Endodermal cell (in vitro differentiated cells): ENCODE data around the gene CDH9. TPM values are rescaled to one million over a fixed set of nuclear protein-coding genes. Genes with fewer than 3 reads are reported as not detected.

ENCODE experiments used
- DNase-seq: peaks from one replicate; pipeline ENCODE4 v3.0.0-alpha.2; 2017
- H3K27ac ChIP-seq: 2 replicates; pipeline ENCODE4 v1.5.1; 2013; ENCODE audit warnings: mild to moderate bottlenecking, low read depth, low read length, moderate library complexity
- H3K27me3 ChIP-seq: 2 replicates; pipeline ENCODE4 v1.6.1; 2013; ENCODE audit warnings: mild to moderate bottlenecking, low read length, moderate library complexity; ENCODE audit not compliant: insufficient read depth, control insufficient read depth, poor library complexity, severe bottlenecking
- H3K36me3 ChIP-seq: 2 replicates; pipeline ENCODE4 v1.7.0; 2013; ENCODE audit warnings: mild to moderate bottlenecking, low read length, moderate library complexity; ENCODE audit not compliant: control insufficient read depth, insufficient read depth
- H3K4me1 ChIP-seq: one replicate; pipeline ENCODE4 v1.7.0; 2013; ENCODE audit warnings: low read length; ENCODE audit not compliant: control insufficient read depth, insufficient read depth
- H3K4me3 ChIP-seq: 2 replicates; pipeline ENCODE4 v1.5.1; 2013; ENCODE audit warnings: mild to moderate bottlenecking, low read length, moderate library complexity
- H3K9ac ChIP-seq: 2 replicates; pipeline ENCODE4 v1.6.1; 2013; ENCODE audit warnings: mild to moderate bottlenecking, low read length, moderate library complexity; ENCODE audit not compliant: poor library complexity, severe bottlenecking; ENCODE audit errors: extremely low read depth
- H3K9me3 ChIP-seq: 2 replicates; pipeline ENCODE4 v1.6.1; 2013; ENCODE audit warnings: mild to moderate bottlenecking, low read length, moderate library complexity; ENCODE audit not compliant: control insufficient read depth
- H3K27ac Mint-ChIP-seq: 2 replicates; pipeline ENCODE4 v1.8.0; 2020; ENCODE audit warnings: mixed read lengths
- H3K27me3 Mint-ChIP-seq: 2 replicates; pipeline ENCODE4 v1.8.0; 2021; ENCODE audit warnings: mild to moderate bottlenecking, mixed read lengths; ENCODE audit not compliant: insufficient read depth
- H3K36me3 Mint-ChIP-seq: 2 replicates; pipeline ENCODE4 v1.8.0; 2020; ENCODE audit warnings: low read depth, mixed read lengths
- H3K4me1 Mint-ChIP-seq: 2 replicates; pipeline ENCODE4 v1.8.0; 2020; ENCODE audit warnings: mixed read lengths
- H3K4me3 Mint-ChIP-seq: 2 replicates; pipeline ENCODE4 v1.8.0; 2020; ENCODE audit warnings: mild to moderate bottlenecking, moderate library complexity, mixed read lengths
- H3K9me3 Mint-ChIP-seq: 2 replicates; pipeline ENCODE4 v1.8.0; 2020; ENCODE audit warnings: mild to moderate bottlenecking, mixed read lengths
- CTCF ChIP-seq: fragments of 200-600 bp; sonication (generic); conservative IDR thresholded peaks from 2 replicates; pipeline ENCODE4 v1.5.0; 2021; ENCODE audit warnings: antibody characterized with exemption, mild to moderate bottlenecking
- WGBS, 2 experiments: methylation state at CpG; one replicate each; pipeline versions ENCODE4 v1.1.5 to v1.1.7; 2013; ENCODE audit warnings: missing lambda C conversion rate in 2 of 2, mixed read lengths in 1 of 2; ENCODE audit not compliant: insufficient coverage in 1 of 2, insufficient read length in 1 of 2; 5-methylcytosine and 5-hydroxymethylcytosine counted together
- total RNA-seq, 2 donors: library from RNA; stranded (reverse); fragmentation: NEBNext Ultra II Directional in 1 of 2; extraction: Animal tissue kit (Norgen Biotek cat#: 25700) in 1 of 2; gene quantifications; 2 replicates in 1 of 2; 3 replicates in 1 of 2; pipeline ENCODE4 v1.2.1, GENCODE V29; 2021

CDH9 gene
- total RNA-seq, 2 donors from 2014 or later = not detected

DNA sequence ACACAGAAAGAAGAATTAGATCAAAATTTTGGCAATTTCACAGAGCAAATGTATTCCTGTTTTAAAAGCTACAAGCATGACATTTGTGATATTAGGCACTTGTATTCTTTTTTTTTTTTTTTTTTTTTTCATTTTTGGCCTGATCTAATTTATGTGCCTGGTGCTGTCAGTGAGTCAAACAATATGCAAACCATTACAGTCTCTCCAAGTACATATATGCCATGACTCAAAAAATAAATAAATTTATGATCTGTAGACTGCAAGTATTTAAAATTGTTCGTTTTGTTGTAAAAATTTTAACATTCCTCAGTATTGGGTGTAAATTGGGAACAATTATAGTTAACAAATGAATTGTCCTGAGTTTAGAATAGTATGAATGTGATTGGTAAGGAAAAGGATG lies 51.4 kb downstream of the CDH9 start:
- Histone ChIP-seq H3K9me3 (no peaks in the 10 kb centered on the region), H3K36me3 (no peaks in the 10 kb centered on the region), H3K4me1 (no peaks in the 10 kb centered on the region), H3K4me3 (no peak overlapping the region), H3K27me3 (no peaks in the 10 kb centered on the region), H3K27ac (no peak overlapping the region), H3K9ac (no peak overlapping the region)
- WGBS, 2 experiments = 80 to 97% methylated on average over 1 of the region's 1 CpG
- Mint-ChIP-seq H3K4me3 (no peak overlapping the region), H3K4me1 (no peaks in the 10 kb centered on the region), H3K9me3 (no peaks in the 10 kb centered on the region), H3K36me3 (no peaks in the 10 kb centered on the region), H3K27me3 (no peaks in the 10 kb centered on the region), H3K27ac (no peak overlapping the region)
- DNase-seq = no peak
- TF ChIP-seq CTCF = no peak

DNA sequence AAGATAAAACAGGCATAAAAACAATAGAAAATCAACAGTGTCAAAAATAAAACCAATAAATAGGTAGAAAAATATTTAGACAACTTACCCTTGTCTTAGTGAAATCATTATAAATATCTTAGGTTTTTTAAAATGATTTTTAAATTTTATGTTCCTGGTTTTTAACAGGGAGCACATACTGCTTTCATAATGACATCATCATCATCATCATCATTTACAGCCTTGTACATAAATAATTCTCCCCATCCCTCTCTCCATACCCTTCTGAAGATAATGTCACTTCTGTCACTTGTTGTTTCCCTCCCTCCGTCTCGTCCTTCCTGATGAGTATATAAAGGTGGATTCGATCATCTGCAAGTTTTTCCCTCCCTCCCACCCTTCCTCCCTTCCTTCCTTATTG lies 56.6 kb downstream of the CDH9 start:
- Mint-ChIP-seq H3K27me3 (no peaks in the 10 kb centered on the region), H3K4me1 (no peaks in the 10 kb centered on the region), H3K4me3 (no peak overlapping the region), H3K36me3 (no peaks in the 10 kb centered on the region), H3K9me3 (no peaks in the 10 kb centered on the region), H3K27ac (no peak overlapping the region)
- no peak overlapping the region for H3K27ac ChIP-seq
- no peak for DNase-seq
- no peak overlapping the region for H3K4me3 ChIP-seq
- no peaks in the 10 kb centered on the region for H3K9me3 ChIP-seq
- 100% methylated on average over 1 of the region's 3 CpGs; no CpG with 5 or more reads in 1 of the 2 experiments for WGBS, 2 experiments
- no peaks in the 10 kb centered on the region for H3K36me3 ChIP-seq
- no peak overlapping the region for H3K9ac ChIP-seq
- H3K4me1 ChIP-seq = no peaks in the 10 kb centered on the region
- no peak for TF ChIP-seq CTCF
- no peaks in the 10 kb centered on the region for H3K27me3 ChIP-seq

DNA sequence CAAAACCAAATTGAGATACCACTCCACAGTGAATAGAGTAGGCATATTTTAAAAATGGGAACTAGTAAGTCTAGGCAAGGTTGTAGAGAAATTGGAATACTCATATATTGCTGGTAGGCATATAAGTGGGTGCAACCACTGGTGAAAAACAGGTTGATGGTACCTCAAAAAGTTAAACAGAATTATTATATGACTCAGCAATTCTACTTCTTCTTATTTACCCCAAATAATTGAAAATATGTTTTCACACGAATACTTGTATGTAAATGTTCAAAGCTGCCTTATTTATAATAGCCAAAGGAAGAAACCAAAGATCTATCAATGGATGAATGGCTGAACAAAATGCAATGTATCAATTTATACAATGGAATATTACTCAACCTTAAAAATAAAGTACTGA lies 79.1 kb downstream of the CDH9 start:
- no peak for TF ChIP-seq CTCF
- Histone ChIP-seq H3K4me1 (no peaks in the 10 kb centered on the region), H3K9ac (no peak overlapping the region), H3K27me3 (no peaks in the 10 kb centered on the region), H3K9me3 (peaks cover 13% of the 10 kb centered on the region), H3K36me3 (no peaks in the 10 kb centered on the region), H3K27ac (no peak overlapping the region), H3K4me3 (no peak overlapping the region)
- Mint-ChIP-seq H3K9me3 (peaks cover 7% of the 10 kb centered on the region), H3K4me3 (no peak overlapping the region), H3K36me3 (no peaks in the 10 kb centered on the region), H3K4me1 (no peaks in the 10 kb centered on the region), H3K27ac (no peak overlapping the region), H3K27me3 (no peaks in the 10 kb centered on the region)
- no peak for DNase-seq
- 57% methylated on average over 1 of the region's 1 CpG; no CpG with 5 or more reads in 1 of the 2 experiments for WGBS, 2 experiments
